DMS114 treated with DMSO at 0.1 percent for 48 hours (cell line): Measurements from ENCODE around the gene BRD3OS.

ENCODE experiments used
- DNase-seq: peaks from one replicate; lab custom pipeline; 2025; ENCODE audit not compliant: unreplicated experiment; lab: John Stamatoyannopoulos, UW

BRD3OS gene

GRCh38 chr9:134049772-134050588 lies 24.7 kb downstream of the BRD3OS start:
- DNase-seq, result no peak

- DNase-seq, result no peak
Measured at GRCh38 chr9:134050726-134051125, 25.4 kb downstream of the BRD3OS start.

- DNase-seq, result no peak
Measured at GRCh38 chr9:134051319-134051718, 26.0 kb downstream of the BRD3OS start.

- DNase-seq, result no peak
Measured at GRCh38 chr9:134052491-134052890, 27.2 kb downstream of the BRD3OS start.

- DNase-seq, result no peak
Measured at GRCh38 chr9:134052941-134053340, 27.7 kb downstream of the BRD3OS start.

- no peak for DNase-seq
Measured at GRCh38 chr9:134053401-134053871, 28.2 kb downstream of the BRD3OS start.

GRCh38 chr9:134053941-134054761 lies 28.9 kb downstream of the BRD3OS start:
- no peak for DNase-seq

- no peak for DNase-seq
Measured at GRCh38 chr9:134054891-134055811, 29.9 kb downstream of the BRD3OS start.

GRCh38 chr9:134055981-134056461 lies 30.7 kb downstream of the BRD3OS start:
- DNase-seq, result no peak

- no peak for DNase-seq
Measured at GRCh38 chr9:134056483-134057306, 31.4 kb downstream of the BRD3OS start.

- no peak for DNase-seq
Measured at GRCh38 chr9:134057307-134057657, 32.0 kb downstream of the BRD3OS start.

GRCh38 chr9:134057751-134058701 lies 32.7 kb downstream of the BRD3OS start:
- DNase-seq, result no peak

- DNase-seq, result no peak
Measured at GRCh38 chr9:134058716-134059115, 33.4 kb downstream of the BRD3OS start.

- no peak for DNase-seq
Measured at GRCh38 chr9:134059188-134059641, 33.9 kb downstream of the BRD3OS start.

- DNase-seq, result no peak
Measured at GRCh38 chr9:134059661-134060395, 34.5 kb downstream of the BRD3OS start.

GRCh38 chr9:134060546-134060945 lies 35.3 kb downstream of the BRD3OS start:
- no peak for DNase-seq

- no peak for DNase-seq
Measured at GRCh38 chr9:134061019-134061687, 35.9 kb downstream of the BRD3OS start.
